GM13976 (cell line): ENCODE data around the gene FAF1.
"Not testable (repeated sequence)": the region's sequence is repeated elsewhere in the genome, so short reads cannot be mapped to it uniquely, and the experiment has no call there.

Source experiments
- DNase-seq: peaks from one replicate; pipeline ENCODE4 v3.0.0; 2012; ENCODE audit warnings: low spot score
- in situ Hi-C: fragments of 300-500 bp; cut with MboI; formaldehyde crosslinking; loops from one replicate; pipeline ENCODE4 v1.12.0; 2022; ENCODE audit warnings: low sequenced_read_pairs, mixed read lengths, inconsistent platforms; ENCODE audit not compliant: unreplicated experiment
- TF ChIP-seq, protein P1 (sequence below): IDR thresholded peaks from 2 replicates; pipeline ENCODE4 v1.5.1; 2012; ENCODE audit warnings: borderline replicate concordance, mild to moderate bottlenecking; ENCODE audit not compliant: insufficient read depth; ENCODE audit errors: extremely low read depth, missing control alignments, control extremely low read depth

The FAF1 gene

DNA sequence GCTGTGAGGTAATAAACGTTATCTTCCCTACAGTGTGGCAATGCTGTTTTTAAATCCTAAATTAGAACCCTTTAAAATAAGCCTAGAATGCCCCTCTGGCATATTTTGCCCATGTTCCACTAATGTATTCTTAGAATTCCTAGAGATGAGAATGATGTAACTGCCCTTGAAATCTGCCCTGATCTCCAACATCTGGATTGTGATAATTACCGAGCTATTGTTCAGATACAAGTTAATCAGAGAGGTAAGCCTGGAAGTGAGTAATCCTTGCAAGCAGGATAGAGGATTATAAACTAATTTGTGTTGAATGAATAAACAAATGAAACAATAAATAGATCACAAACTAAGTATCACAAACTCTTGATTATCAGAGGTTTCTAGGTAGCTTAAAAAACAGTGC is 429.0 kb downstream of the FAF1 start:
- TF ChIP-seq, protein P1, sequence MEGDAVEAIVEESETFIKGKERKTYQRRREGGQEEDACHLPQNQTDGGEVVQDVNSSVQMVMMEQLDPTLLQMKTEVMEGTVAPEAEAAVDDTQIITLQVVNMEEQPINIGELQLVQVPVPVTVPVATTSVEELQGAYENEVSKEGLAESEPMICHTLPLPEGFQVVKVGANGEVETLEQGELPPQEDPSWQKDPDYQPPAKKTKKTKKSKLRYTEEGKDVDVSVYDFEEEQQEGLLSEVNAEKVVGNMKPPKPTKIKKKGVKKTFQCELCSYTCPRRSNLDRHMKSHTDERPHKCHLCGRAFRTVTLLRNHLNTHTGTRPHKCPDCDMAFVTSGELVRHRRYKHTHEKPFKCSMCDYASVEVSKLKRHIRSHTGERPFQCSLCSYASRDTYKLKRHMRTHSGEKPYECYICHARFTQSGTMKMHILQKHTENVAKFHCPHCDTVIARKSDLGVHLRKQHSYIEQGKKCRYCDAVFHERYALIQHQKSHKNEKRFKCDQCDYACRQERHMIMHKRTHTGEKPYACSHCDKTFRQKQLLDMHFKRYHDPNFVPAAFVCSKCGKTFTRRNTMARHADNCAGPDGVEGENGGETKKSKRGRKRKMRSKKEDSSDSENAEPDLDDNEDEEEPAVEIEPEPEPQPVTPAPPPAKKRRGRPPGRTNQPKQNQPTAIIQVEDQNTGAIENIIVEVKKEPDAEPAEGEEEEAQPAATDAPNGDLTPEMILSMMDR: no peak
- in situ Hi-C loops: no loop called here
- DNase-seq: no peak

DNA sequence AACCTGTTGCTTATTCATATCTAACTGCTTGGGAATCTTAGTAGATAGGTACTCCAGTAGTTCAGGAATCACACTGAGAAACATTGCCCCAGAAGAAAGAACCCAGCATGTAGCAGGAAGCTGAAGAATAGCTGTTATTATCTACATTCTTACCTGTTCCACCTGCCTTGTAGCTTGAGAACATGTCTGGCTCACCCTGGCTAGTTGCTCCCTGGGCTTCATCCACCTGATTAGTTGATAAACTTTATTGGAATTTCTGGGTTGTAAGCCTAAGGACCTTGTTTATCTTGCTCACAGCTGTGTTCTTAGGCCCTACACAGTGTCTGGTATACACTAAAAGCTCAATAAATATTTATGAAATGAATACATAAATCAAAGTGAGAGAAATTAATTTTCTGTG is 430.6 kb downstream of the FAF1 start:
- in situ Hi-C loops: no loop called here
- TF ChIP-seq, protein P1: no peak
- DNase-seq: no peak

DNA sequence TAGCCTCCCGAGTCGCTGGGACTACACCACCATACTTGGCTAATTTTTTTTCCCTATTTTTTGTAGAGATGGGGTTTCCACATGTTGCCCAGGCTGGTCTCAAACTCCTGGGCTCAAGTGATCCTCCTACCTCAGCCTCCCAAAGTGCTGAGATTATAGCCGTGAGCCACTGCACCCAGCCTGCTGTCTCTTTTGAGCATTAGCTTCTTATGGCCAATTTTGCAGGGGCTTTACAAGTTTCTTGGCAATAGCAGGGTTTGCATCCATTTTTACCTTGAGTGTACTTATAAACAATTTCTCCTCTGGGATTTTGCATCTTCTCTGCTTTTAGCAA is 432.1 kb downstream of the FAF1 start:
- DNase-seq, in situ Hi-C loops: not testable (repeated sequence)

DNA sequence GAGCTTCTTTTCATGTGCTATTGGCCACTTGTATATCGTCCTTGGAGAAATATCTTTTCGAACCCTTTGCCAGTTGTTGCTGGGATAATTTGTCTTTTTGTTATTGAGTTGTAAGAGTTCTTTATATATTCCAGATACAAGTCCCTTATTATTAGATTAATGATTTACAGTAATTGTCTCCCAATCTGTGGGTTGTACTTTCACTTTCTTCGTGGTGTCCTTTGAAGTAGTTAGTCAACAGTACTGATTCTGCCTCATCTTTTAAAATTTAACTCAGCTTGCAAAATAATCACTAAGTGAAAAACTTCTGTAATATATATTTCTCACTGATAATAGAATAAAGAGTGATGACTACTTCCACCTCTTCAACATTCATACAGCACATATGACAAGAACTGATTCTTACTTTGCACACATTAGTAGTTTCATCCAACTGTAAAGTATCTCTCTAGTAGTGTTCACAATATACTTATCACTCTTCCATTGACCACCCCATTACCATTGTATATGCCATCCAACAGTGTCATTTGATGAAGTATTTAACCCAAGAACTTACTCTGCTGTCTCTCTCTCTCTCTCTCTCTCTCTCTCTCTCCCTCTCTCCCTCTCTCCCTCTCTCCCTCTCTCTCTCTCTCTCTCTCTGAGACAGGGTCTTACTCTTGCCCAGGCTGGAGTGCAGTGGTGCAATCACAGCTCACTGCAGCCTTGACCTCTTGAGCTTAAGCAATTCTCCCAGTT is 432.6 kb downstream of the FAF1 start:
- in situ Hi-C loops: no loop called here
- peak; percentile 6 for DNase-seq
- TF ChIP-seq, protein P1: no peak

DNA sequence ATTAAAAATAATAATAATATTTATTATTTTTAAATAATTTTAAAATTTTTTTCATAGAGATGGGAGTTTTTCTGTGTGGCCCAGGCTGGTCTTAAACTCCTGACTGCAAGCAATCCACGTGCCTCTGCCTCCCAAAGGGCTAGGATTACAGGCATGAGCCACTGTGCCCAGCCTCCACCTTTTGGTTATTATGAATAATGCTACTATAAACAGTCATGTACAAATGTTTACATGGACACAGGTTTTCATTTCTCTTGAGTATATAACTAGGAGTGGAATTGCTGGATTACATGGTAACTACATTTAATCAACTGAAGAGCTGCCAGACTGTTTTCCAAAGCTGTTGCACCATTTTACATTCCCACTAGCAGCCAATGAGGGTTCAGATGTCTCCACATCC is 433.6 kb downstream of the FAF1 start:
- TF ChIP-seq, protein P1: no peak
- in situ Hi-C loops: no loop called here
- no peak for DNase-seq

DNA sequence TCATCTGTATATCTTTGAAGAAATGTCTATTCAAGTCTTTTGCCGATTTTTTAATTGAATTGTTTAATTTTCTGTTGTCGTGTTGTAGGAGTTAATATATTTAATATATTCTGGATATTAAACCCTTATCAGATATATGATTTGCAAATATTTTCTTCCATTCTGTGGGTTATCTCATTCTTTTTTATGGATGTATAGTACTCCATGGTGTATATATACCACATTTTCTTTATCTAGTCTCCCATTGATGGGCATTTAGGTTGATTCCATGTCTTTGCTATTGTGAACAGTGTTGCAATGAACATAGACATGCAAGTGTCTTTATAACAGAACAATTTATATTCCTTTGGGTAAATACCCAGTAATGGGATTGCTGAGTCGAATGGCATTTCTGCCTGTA is 436.5 kb downstream of the FAF1 start:
- in situ Hi-C loops: no loop called here
- DNase-seq: no peak
- TF ChIP-seq, protein P1: no peak

DNA sequence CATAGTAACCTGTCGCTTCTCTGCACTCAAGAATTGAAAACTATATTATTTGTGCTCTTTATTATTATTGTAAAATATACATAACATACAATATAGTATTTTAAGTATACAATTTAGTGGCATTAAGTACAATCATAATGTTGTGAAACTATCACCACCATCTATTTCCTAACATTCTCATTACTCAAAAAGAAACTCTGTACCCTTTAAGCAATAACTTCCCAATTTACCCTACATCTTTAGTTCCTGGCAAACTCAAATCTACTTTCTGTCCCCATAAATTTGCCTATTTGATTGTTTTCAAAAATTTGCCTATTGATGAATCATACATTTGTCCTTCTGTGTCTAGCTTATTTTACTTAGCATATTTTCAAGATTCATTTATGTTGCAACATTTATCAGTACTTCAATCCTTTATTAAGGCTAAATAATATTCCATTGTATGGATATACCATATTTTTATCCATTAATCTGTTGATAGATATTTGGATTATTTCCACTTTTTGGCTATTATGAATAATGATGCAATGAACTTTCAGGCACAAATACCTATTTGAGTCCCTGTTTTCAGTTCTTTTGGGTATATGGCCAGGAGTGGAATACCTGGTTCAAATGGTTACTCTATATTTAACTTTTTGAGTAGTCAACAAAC is 437.2 kb downstream of the FAF1 start:
- in situ Hi-C loops: no loop called here

More for the DNA sequence above, 437.2 kb downstream of the FAF1 start:
- DNase-seq: no peak
- TF ChIP-seq, protein P1: no peak
